OCI-LY7 (cell line): ENCODE results near the gene CLEC16A. TPM values are rescaled to one million over a fixed set of nuclear protein-coding genes. Genes with fewer than 3 reads are reported as not detected.

ENCODE experiments used
- BruUV-seq: library from RNA; stranded (reverse); fragments of 400-500 nt; replicated peaks from 2 replicates; lab custom pipeline; 2021; lab: Mats Ljungman, UMichigan
- CTCF ChIA-PET: fragments of 300-600 bp; sonication (Branson Sonifier 250); formaldehyde crosslinking; loops from one replicate; lab custom pipeline; 2022; ENCODE audit warnings: antibody characterized with exemption; ENCODE audit not compliant: unreplicated experiment; lab: Charles Lee
- POLR2A ChIA-PET: fragments of 300-600 bp; sonication (Branson Sonifier 250); formaldehyde crosslinking; loops from one replicate; lab custom pipeline; 2022; ENCODE audit warnings: antibody characterized with exemption; lab: Charles Lee
- DNase-seq: peaks from one replicate; pipeline ENCODE4 v3.0.0-alpha.2; 2015; ENCODE audit warnings: low spot score
- H2AFZ ChIP-seq: fragments of 200-600 bp; sonication (generic), shearing (Covaris generic); 2 replicates; pipeline ENCODE4 v1.6.1; 2014; ENCODE audit warnings: mild to moderate bottlenecking, antibody characterized with exemption, low read length, moderate library complexity
- H3K27ac ChIP-seq: fragments of 200-600 bp; sonication (generic); 2 replicates; pipeline ENCODE4 v1.5.1; 2014; ENCODE audit warnings: mixed run types, low read depth, mild to moderate bottlenecking, moderate library complexity, low read length, inconsistent platforms; ENCODE audit not compliant: poor library complexity, severe bottlenecking
- H3K36me3 ChIP-seq: fragments of 200-600 bp; sonication (generic); 2 replicates; pipeline ENCODE4 v1.6.1; 2014; ENCODE audit warnings: mild to moderate bottlenecking, antibody characterized with exemption, low read length, moderate library complexity, mixed read lengths; ENCODE audit not compliant: insufficient read depth
- H3K4me1 ChIP-seq: fragments of 200-600 bp; sonication (generic); 2 replicates; pipeline ENCODE4 v1.5.1; 2014; ENCODE audit warnings: mild to moderate bottlenecking, low read length; ENCODE audit not compliant: insufficient read depth, poor library complexity, severe bottlenecking
- H3K4me2 ChIP-seq: fragments of 200-600 bp; sonication (generic); 2 replicates; pipeline ENCODE4 v1.6.1; 2014; ENCODE audit warnings: mild to moderate bottlenecking, low read length
- H3K4me3 ChIP-seq: fragments of 200-600 bp; sonication (generic); 2 replicates; pipeline ENCODE4 v1.5.1; 2014; ENCODE audit warnings: mild to moderate bottlenecking, low read depth, low read length; ENCODE audit not compliant: poor library complexity, severe bottlenecking
- H3K79me2 ChIP-seq: fragments of 200-600 bp; sonication (generic); 2 replicates; pipeline ENCODE4 v1.6.1; 2016; ENCODE audit warnings: low read depth, mild to moderate bottlenecking, low read length, moderate library complexity, mixed read lengths; ENCODE audit not compliant: insufficient read depth
- H3K9me2 ChIP-seq: fragments of 200-600 bp; sonication (generic); 2 replicates; pipeline ENCODE4 v1.6.1; 2016; ENCODE audit warnings: mild to moderate bottlenecking, low read length, mixed read lengths; ENCODE audit not compliant: insufficient read depth
- H3K9me3 ChIP-seq: fragments of 200-600 bp; sonication (generic); 2 replicates; pipeline ENCODE4 v1.6.1; 2014; ENCODE audit warnings: mild to moderate bottlenecking, mixed run types, low read length, mixed read lengths
- H4K20me1 ChIP-seq: fragments of 200-600 bp; sonication (generic); 2 replicates; pipeline ENCODE4 v1.6.1; 2014; ENCODE audit warnings: mild to moderate bottlenecking, antibody characterized with exemption, low read length, moderate library complexity, mixed read lengths; ENCODE audit not compliant: insufficient read depth
- EZH2phosphoT487 ChIP-seq: fragments of 200-600 bp; sonication (generic); IDR thresholded peaks from 2 replicates; pipeline ENCODE4 v1.6.1; 2018; ENCODE audit warnings: low read depth, borderline replicate concordance, mild to moderate bottlenecking, mixed run types, antibody characterized with exemption, low read length, moderate library complexity, mixed read lengths
- intact Hi-C: fragments of 100-400 bp; cut with micrococcal nuclease; formaldehyde crosslinking; loops from one replicate; pipeline ENCODE4 v1.10.0; 2022; ENCODE audit not compliant: unreplicated experiment
- total RNA-seq, 2 experiments: library from RNA; depleted of rRNA in 1 of 2; stranded (reverse); fragments of >200 nt in 1 of 2; shearing (Covaris generic) in 1 of 2; gene quantifications; 2 replicates each; pipeline ENCODE4 v1.2.3, GENCODE V29; 2014 to 2022
- TF ChIP-seq, protein P1 (sequence below): fragments of 200-600 bp; sonication (generic); conservative IDR thresholded peaks from 2 replicates; pipeline ENCODE4 v1.5.1; 2014; ENCODE audit warnings: mild to moderate bottlenecking, antibody characterized with exemption, low read length, moderate library complexity, mixed read lengths

The CLEC16A gene
- total RNA-seq, 2 experiments from 2014 or later = 26.2 to 50.9 TPM

DNA sequence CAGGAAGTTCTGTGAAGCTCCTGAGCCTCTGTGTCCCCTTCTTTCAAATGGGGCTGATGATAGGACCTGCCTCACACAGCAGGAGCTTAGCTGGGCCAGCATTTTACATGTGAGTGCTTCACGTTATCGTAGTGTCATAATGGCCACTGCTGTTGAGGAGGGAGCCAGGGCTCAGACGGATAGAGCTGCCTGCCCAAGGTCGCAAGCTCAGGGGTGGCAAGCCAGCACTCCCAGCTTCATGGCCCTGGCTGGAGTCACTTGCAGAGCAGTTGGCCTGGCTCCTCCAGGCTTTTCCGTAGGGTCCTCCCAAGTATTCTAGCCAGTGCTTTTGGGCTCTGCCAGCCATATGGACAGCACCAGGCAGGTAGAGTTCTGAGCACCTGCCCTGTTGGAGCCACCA lies 196.5 kb downstream of the CLEC16A start:
- no TSS peak for BruUV-seq
- H3K36me3 ChIP-seq = peaks cover 8% of the 10 kb centered on the region; the same call in 1 of the 2 replicates
- H4K20me1 ChIP-seq = no peaks in the 10 kb centered on the region
- peaks cover 5% of the 10 kb centered on the region for H3K4me1 ChIP-seq
- ChIA-PET POLR2A (interaction anchor here (0.8 kb wide), 1 partner anchor 11 kb away, joined by 4 read pairs; no protein-coding TSS in a partner anchor), CTCF (no interaction called here)
- no peak overlapping the region for H3K4me2 ChIP-seq
- no peaks in the 10 kb centered on the region for H3K79me2 ChIP-seq
- intact Hi-C loops = no loop called here
- H3K4me3 ChIP-seq = no peak overlapping the region
- H3K9me2 ChIP-seq = no peaks in the 10 kb centered on the region
- no peak overlapping the region for H3K27ac ChIP-seq
- H3K9me3 ChIP-seq = no peaks in the 10 kb centered on the region
- no peak for TF ChIP-seq EZH2phosphoT487
- TF ChIP-seq, protein P1, sequence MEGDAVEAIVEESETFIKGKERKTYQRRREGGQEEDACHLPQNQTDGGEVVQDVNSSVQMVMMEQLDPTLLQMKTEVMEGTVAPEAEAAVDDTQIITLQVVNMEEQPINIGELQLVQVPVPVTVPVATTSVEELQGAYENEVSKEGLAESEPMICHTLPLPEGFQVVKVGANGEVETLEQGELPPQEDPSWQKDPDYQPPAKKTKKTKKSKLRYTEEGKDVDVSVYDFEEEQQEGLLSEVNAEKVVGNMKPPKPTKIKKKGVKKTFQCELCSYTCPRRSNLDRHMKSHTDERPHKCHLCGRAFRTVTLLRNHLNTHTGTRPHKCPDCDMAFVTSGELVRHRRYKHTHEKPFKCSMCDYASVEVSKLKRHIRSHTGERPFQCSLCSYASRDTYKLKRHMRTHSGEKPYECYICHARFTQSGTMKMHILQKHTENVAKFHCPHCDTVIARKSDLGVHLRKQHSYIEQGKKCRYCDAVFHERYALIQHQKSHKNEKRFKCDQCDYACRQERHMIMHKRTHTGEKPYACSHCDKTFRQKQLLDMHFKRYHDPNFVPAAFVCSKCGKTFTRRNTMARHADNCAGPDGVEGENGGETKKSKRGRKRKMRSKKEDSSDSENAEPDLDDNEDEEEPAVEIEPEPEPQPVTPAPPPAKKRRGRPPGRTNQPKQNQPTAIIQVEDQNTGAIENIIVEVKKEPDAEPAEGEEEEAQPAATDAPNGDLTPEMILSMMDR = no peak
- no peak overlapping the region for H2AFZ ChIP-seq
- no peak for DNase-seq

DNA sequence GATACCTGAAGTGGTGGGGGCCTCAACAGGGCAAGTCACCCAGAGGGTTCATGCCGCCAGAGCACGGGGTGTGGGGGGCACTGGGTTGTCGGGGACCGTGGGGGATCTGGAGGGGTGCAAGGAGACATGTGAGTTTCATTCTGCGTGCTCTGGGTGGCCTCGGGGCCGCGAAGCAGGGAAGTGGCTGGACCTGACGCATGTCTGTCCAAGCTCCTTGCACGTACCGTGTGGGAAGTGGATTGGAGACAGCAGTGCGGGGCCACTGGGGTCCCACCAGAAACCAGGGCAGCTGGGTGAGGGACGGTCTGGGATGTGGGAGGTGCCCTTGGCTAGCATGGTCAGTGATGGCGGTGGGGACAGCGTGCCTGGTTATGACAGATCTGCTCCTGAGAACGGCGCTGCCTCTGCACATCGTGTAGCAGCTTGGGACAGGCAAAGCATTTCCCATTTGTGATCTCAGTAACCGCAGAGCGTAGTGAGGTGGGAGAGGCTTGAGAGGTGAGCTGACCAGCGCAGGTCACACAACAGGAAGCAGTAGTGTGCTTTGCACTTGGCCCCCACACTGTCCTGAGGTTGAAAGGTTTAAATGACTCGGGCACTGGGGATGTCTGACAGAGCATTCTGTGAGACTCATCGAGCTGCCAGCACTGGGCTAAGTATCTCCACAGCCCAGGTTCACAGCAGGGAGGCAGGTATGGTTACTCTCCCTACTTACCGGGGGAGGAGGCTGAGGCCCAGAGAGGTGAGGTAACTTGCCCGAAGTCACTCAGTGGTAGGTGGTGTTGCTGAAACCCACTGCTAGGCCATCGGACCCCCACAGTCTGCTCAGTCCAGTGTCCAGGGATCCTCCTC lies 197.3 kb downstream of the CLEC16A start:
- TF ChIP-seq EZH2phosphoT487 = no peak
- TF ChIP-seq, protein P1 = no peak
- no TSS peak for BruUV-seq
- ChIA-PET POLR2A (interaction anchor here (0.8 kb wide), 1 partner anchor 10 kb away, joined by 4 read pairs; no protein-coding TSS in a partner anchor), CTCF (no interaction called here)
- H2AFZ ChIP-seq = no peak overlapping the region
- no peaks in the 10 kb centered on the region for H3K9me2 ChIP-seq
- H3K4me1 ChIP-seq = peaks cover 5% of the 10 kb centered on the region
- no peak overlapping the region for H3K27ac ChIP-seq
- no peaks in the 10 kb centered on the region for H3K9me3 ChIP-seq
- intact Hi-C loops = no loop called here
- no peak overlapping the region for H3K4me3 ChIP-seq
- peaks cover 6% of the 10 kb centered on the region; the same call in 1 of the 2 replicates for H3K36me3 ChIP-seq
- H3K4me2 ChIP-seq = no peak overlapping the region
- H3K79me2 ChIP-seq = no peaks in the 10 kb centered on the region
- H4K20me1 ChIP-seq = no peaks in the 10 kb centered on the region
- no peak for DNase-seq

DNA sequence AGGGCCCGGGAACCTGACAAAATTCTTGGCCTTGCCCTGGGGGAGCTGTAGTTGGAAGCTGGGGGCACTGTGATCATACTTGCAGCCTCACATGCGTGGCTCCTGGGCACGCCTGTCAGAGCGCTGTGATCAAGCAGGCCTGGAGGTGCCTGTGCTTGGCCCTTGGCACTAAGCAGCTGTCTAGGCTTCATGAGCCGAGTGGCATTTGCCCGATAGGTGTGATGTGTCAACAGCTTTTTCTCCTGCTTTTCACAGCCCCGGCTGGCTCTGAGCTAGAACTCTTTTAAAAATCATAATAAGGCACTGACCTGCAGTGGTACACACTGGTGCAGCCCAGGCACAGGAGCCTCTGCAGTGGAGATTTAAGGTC lies 197.9 kb downstream of the CLEC16A start:
- H3K36me3 ChIP-seq = peaks cover under 1% of the 10 kb centered on the region; the same call in 1 of the 2 replicates
- H3K9me3 ChIP-seq = no peaks in the 10 kb centered on the region
- H3K4me3 ChIP-seq = no peak overlapping the region
- no peak overlapping the region for H2AFZ ChIP-seq
- no TSS peak for BruUV-seq
- H3K4me2 ChIP-seq = no peak overlapping the region
- POLR2A ChIA-PET = no interaction called here
- peaks cover 1% of the 10 kb centered on the region for H3K4me1 ChIP-seq
- H3K27ac ChIP-seq = no peak overlapping the region
- no peak for DNase-seq
- TF ChIP-seq, protein P1 = no peak
- no peak for TF ChIP-seq EZH2phosphoT487
- CTCF ChIA-PET = no interaction called here
- intact Hi-C loops = no loop called here
- no peaks in the 10 kb centered on the region for H4K20me1 ChIP-seq
- no peaks in the 10 kb centered on the region for H3K79me2 ChIP-seq
- H3K9me2 ChIP-seq = no peaks in the 10 kb centered on the region
